HG02885 (cell line): Measurements from ENCODE around the gene EPB41L3.

Experiments
- ATAC-seq: cut with Tn5 transposase; IDR thresholded peaks from one replicate; pipeline ENCODE4 v1.9.1; 2021; ENCODE audit warnings: mild to moderate bottlenecking; ENCODE audit not compliant: unreplicated experiment, poor library complexity

Gene EPB41L3

GRCh38 chr18:5457462-5457957 lies 86.3 kb downstream of the EPB41L3 start:
- ATAC-seq: no peak

GRCh38 chr18:5456577-5457461 lies 87.0 kb downstream of the EPB41L3 start:
- ATAC-seq: no peak

GRCh38 chr18:5455674-5456073 lies 88.1 kb downstream of the EPB41L3 start:
- ATAC-seq: no peak

GRCh38 chr18:5452943-5453443 lies 90.8 kb downstream of the EPB41L3 start:
- ATAC-seq: no peak

- ATAC-seq: no peak
These were observed 91.9 kb downstream of the EPB41L3 start for GRCh38 chr18:5451871-5452270.

GRCh38 chr18:5451150-5451549 lies 92.6 kb downstream of the EPB41L3 start:
- ATAC-seq: no peak

GRCh38 chr18:5449858-5450509 lies 93.8 kb downstream of the EPB41L3 start:
- ATAC-seq: no peak

GRCh38 chr18:5447442-5447841 lies 96.4 kb downstream of the EPB41L3 start:
- no peak for ATAC-seq

GRCh38 chr18:5444847-5445246 lies 99.0 kb downstream of the EPB41L3 start:
- no peak for ATAC-seq

- no peak for ATAC-seq
These were observed 99.5 kb downstream of the EPB41L3 start for GRCh38 chr18:5444269-5444668.

- ATAC-seq: no peak
These were observed 103.7 kb downstream of the EPB41L3 start for GRCh38 chr18:5439986-5440696.

- no peak for ATAC-seq
These were observed 109.4 kb downstream of the EPB41L3 start for GRCh38 chr18:5434425-5434824.

- ATAC-seq: no peak
These were observed 111.8 kb downstream of the EPB41L3 start for GRCh38 chr18:5431836-5432575.

GRCh38 chr18:5430131-5430530 lies 113.7 kb downstream of the EPB41L3 start:
- no peak for ATAC-seq

- no peak for ATAC-seq
These were observed 114.1 kb downstream of the EPB41L3 start for GRCh38 chr18:5429681-5430080.

- no peak for ATAC-seq
These were observed 118.1 kb downstream of the EPB41L3 start for GRCh38 chr18:5425721-5426120.

- ATAC-seq: peak; percentile 69
These were observed 118.7 kb downstream of the EPB41L3 start for GRCh38 chr18:5424903-5425664.

GRCh38 chr18:5422626-5423025 lies 121.2 kb downstream of the EPB41L3 start:
- no peak for ATAC-seq

GRCh38 chr18:5421981-5422380 lies 121.8 kb downstream of the EPB41L3 start:
- ATAC-seq: no peak
